NCI-H774 (cell line): Measurements from ENCODE around the gene PRKAG2.

Source experiments
- DNase-seq: peaks from one replicate; lab custom pipeline; 2025; lab: John Stamatoyannopoulos, UW

PRKAG2 gene

GRCh38 chr7:151724920-151725584 lies 151.9 kb downstream of the PRKAG2 start:
- DNase-seq: no peak

- no peak for DNase-seq
Measured at GRCh38 chr7:151724250-151724915, 152.5 kb downstream of the PRKAG2 start.

- no peak for DNase-seq
Measured at GRCh38 chr7:151723321-151723720, 153.6 kb downstream of the PRKAG2 start.

DNA sequence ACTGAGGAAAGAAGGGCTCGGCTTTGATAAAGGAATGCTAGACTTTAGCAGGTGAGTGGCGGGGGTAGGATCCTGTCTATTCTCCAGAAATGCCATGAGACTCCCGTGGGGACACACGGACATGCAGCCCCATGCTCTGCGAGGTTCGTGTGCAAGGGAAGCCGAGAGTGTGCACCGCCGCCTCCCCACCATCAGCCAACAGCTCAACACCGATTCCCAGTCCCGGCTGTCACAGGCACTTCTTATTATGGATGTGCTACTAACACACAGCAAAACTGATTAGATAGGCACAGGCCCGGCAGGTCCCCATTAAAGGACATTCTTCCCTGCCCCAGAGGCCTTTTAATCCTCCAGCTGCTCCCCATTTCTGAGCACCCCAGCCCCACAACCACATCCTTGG lies 154.4 kb downstream of the PRKAG2 start:
- DNase-seq: no peak

DNA sequence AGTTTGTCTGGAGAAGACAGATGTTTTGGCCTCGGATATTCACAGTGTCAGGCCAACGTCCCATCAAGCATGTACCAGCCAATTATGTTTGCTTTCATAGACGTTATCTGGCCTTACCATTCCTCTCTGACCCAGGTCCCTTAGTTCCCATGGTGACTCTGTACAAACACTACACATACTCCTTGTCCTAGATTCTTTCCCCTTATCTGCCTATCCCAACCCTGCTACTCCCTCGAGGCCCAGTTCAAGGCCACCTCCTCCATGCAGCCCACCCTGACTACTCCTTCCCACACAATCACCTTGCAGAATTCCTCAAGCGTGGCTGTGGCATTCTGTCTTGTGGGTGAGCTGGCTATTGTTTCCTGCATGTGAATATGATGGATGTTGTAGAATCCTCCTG lies 155.2 kb downstream of the PRKAG2 start:
- DNase-seq: no peak

GRCh38 chr7:151721236-151721635 lies 155.7 kb downstream of the PRKAG2 start:
- DNase-seq: no peak

DNA sequence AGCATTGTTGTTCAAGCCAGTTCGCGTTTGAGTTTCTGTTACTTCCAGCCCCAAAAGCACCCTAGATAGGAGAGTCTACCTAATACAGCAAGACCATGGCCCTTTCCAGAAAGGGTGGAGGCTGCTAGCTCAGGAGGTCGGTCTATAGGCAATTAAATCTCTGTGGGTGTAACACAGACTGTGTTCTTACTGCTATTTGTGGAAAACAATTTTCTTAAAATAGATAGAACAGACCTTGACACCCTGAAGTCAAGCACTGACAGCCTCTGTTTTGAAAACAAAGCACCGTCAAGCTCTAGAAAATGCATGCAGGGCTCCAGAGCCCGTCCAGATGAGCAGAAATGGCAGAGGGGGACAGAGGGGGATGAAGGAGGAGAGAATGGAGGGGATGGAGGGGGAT lies 156.6 kb downstream of the PRKAG2 start:
- DNase-seq: no peak

GRCh38 chr7:151719897-151720242 lies 157.0 kb downstream of the PRKAG2 start:
- no peak for DNase-seq

- no peak for DNase-seq
Measured at GRCh38 chr7:151719031-151719896, 157.7 kb downstream of the PRKAG2 start.

DNA sequence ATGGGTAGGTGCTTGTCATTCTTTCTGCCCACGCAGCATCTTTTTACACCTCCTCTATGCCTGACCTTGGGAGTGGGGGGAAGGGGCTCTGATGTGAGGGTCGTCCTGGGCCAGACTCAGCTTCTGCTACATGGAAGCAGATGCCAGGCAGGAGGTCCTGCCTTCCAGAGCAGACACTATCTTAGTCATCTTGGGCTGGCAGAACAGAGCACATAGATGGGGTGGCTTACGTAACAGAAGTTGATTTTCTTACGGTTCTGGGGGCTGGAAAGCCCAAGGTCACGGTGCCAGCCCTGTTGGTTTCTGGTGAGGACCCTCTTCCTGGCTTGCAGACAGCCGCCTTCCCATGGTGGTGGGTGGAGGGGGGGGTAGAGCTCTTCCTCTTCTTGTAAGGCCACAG lies 159.0 kb downstream of the PRKAG2 start:
- DNase-seq: no peak

DNA sequence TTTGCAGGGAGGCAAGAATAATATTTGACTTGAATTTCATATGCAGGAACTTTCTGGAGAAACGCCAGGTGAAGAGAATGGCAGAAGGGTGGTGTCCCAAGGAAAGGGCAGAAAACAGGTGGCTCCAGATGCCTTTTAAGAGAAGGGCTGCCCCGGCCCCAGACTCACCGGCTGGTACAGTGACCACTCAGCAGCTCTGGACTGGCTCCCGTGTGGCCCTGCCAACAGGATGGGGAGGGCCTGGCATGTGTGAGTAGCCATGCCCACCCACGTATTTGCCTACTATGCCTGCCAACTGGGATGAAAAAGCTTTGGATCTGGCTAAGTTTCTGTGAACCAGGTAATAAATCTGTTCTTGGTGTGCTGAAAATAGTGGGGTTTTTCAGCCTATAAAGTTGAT lies 159.5 kb downstream of the PRKAG2 start:
- DNase-seq: no peak

DNA sequence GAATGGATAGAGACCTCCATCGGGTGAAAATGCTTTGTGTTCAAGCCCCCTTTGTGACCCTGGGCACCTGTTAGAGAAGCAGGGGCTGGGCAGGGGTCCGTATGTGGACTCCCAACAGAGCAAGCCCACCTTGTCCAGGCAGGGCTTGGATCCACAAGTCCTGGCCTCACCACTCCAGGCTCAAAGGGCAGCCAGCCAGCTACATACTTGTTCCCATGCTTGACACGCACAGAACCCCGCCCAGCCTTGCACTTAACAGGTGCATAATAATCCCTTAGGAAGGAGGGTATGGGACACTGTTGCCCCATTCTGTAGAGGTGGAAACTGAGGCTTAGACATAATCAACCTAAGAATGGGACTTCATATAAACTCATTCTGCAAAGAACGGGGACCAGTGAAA lies 160.6 kb downstream of the PRKAG2 start:
- DNase-seq: no peak

DNA sequence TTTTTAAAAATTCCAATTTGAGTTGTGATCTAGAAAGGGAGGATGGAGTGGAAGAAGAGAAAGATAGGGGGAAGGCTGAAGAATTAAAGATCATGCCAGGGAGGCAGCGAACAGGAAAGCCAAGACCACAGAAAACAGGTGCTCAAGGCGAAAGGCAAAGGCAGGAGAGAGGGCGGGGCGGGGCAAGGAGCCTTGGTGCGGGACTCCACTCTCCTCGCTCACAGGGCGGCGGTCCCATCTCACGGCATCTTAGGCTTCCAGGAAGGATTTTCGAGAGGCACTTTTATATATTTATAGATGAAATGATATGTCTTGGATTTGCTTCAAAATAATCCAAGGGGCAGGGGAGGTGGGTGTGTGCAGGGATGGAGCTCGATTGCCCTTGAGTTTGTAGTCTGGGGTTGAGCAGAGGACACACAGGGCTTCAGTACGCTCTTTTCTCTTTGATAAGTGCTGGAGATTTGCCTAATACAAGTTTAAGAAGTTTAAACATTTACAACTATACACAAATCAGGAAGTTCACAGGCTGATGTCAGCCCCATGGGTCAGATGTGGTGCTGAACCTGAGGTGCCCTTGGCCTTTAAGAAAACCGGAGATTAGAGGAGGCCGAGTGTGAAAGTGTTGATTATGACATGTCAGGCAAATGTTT lies 161.1 kb downstream of the PRKAG2 start:
- DNase-seq: no peak

- no peak for DNase-seq
Measured at GRCh38 chr7:151714201-151714600, 162.7 kb downstream of the PRKAG2 start.

- no peak for DNase-seq
Measured at GRCh38 chr7:151712810-151713125, 164.1 kb downstream of the PRKAG2 start.

- no peak for DNase-seq
Measured at GRCh38 chr7:151711906-151712809, 164.8 kb downstream of the PRKAG2 start.

DNA sequence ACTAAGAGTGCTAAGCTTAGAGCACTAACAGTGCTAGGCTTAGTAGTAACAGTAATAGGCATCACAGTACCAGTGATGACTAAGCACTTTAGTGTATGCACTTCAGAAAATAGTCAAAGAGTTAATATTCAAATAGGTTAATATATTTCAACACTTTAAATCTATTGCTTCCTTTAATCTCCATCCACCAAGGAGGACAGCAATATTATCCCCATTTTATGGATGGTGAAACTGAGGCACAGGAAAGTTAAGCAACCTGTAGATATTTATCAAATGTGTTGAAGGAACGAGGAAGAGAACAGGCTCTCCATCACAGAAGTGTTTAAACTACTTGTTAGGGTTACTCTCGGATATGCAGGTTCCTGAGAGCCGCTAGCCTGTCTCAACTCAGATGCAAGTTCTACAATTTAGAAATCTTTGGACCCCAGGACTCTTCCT lies 165.5 kb downstream of the PRKAG2 start:
- DNase-seq: no peak

DNA sequence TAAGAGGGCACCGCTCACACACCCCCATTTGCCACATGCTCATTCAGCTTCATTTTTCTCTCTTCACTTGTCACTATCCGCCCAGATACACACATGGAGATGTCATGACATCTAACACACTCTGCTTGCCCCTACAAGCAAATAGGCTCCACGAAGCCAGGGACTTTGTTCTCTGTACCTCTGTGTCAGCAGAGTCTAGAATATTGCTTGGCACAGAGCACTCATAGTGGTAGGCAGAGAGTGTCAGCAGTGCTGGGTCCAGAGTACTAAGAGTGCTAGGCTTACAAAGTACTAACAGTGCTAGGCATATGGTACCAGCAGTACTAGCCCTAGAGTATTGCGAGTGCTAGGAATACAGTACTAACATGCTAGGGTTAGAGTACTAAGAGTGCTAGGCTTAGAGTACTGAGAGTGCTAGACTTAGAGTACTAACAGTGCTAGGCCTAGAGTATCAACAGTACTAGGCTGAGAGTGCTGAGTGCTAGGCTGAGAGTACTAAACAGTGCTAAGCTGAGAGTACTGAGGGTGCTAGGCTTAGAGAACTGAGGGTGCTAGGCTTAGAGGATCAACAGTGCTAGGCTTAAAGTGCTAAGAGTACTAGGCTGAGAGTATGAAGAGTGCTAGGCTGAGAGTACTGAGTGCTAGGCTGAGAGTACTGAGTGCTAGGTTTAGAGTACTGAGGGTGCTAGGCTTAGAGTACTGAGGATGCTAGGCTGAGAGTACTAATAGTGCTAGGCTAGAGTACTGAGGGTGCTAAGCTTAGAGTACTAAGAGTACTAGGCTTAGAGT lies 166.1 kb downstream of the PRKAG2 start:
- no peak for DNase-seq

DNA sequence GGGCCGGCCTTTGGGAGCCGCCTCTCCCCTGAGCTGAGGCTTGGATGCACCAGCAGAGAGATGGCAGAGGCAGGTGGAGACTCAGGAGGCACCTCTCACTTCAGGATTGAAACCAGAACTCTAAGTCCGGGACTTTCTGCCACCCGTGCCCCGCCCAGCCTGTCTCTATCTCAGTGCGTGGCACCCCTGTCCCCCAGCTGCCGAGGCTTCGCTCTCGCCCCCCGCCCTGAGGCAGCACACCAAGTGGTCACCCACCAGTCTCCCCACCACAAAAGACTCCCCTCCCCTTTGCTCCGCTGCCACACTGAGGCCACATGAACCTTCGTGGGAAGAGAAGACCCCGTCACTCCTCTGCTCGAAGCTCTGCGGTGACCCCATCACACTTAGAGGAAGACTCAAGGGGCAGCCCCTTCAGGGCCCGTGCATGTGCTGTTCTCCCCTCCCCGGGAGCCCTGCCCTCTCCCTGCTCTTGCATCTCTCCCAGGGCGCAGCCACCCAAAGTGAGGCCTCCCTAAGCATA lies 166.7 kb downstream of the PRKAG2 start:
- DNase-seq: no peak
